A673 (cell line): ENCODE measurements around the gene CNN2.

ENCODE experiments used
- EZH2 ChIP-seq: fragments of 200-600 bp; sonication (generic); IDR thresholded peaks from 2 replicates; pipeline ENCODE4 v1.6.1; 2017; ENCODE audit warnings: borderline replicate concordance, low read depth, mild to moderate bottlenecking, mixed read lengths, antibody characterized with exemption, low read length; ENCODE audit not compliant: poor library complexity, severe bottlenecking
- TF ChIP-seq, protein P1 (sequence below): fragments of 300-800, 200-600 bp; sonication (generic); conservative IDR thresholded peaks from 2 replicates; pipeline ENCODE4 v1.5.1; 2017; ENCODE audit warnings: low read depth, mild to moderate bottlenecking, antibody characterized with exemption, low read length, moderate library complexity, mixed read lengths

GRCh38 chr19:977058-977464 lies 49.3 kb upstream of the CNN2 start:
- TF ChIP-seq, protein P1, sequence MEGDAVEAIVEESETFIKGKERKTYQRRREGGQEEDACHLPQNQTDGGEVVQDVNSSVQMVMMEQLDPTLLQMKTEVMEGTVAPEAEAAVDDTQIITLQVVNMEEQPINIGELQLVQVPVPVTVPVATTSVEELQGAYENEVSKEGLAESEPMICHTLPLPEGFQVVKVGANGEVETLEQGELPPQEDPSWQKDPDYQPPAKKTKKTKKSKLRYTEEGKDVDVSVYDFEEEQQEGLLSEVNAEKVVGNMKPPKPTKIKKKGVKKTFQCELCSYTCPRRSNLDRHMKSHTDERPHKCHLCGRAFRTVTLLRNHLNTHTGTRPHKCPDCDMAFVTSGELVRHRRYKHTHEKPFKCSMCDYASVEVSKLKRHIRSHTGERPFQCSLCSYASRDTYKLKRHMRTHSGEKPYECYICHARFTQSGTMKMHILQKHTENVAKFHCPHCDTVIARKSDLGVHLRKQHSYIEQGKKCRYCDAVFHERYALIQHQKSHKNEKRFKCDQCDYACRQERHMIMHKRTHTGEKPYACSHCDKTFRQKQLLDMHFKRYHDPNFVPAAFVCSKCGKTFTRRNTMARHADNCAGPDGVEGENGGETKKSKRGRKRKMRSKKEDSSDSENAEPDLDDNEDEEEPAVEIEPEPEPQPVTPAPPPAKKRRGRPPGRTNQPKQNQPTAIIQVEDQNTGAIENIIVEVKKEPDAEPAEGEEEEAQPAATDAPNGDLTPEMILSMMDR, result no peak
- no peak for TF ChIP-seq EZH2
